ENCODE results near the gene HEXD.
"Not testable (repeated sequence)": the region's sequence is repeated elsewhere in the genome, so short reads cannot be mapped to it uniquely, and the experiment has no call there.

Gene HEXD

GRCh38 chr17:82397449-82398335 is 20.5 kb upstream of the HEXD start:
- no peak for DNase-seq

GRCh38 chr17:82399041-82399441 is 19.1 kb upstream of the HEXD start:
- no peak for DNase-seq

GRCh38 chr17:82399601-82400101 is 18.5 kb upstream of the HEXD start:
- peak; percentile 50 for DNase-seq

GRCh38 chr17:82400206-82400605 is 17.9 kb upstream of the HEXD start:
- no peak for DNase-seq

- DNase-seq: no peak
Measured at GRCh38 chr17:82400830-82401229, 17.3 kb upstream of the HEXD start.

- DNase-seq: no peak
Measured at GRCh38 chr17:82402865-82403264, 15.3 kb upstream of the HEXD start.

GRCh38 chr17:82403662-82404660 is 14.2 kb upstream of the HEXD start:
- no peak for DNase-seq

GRCh38 chr17:82405051-82405450 is 13.1 kb upstream of the HEXD start:
- DNase-seq: no peak

- no peak for DNase-seq
Measured at GRCh38 chr17:82406131-82406671, 11.9 kb upstream of the HEXD start.

- DNase-seq: no peak
Measured at GRCh38 chr17:82407255-82407654, 10.9 kb upstream of the HEXD start.

- no peak for DNase-seq
Measured at GRCh38 chr17:82408288-82408937, 9.7 kb upstream of the HEXD start.

- no peak for DNase-seq
Measured at GRCh38 chr17:82408938-82409318, 9.2 kb upstream of the HEXD start.

GRCh38 chr17:82410014-82410716 is 8.0 kb upstream of the HEXD start:
- no peak for DNase-seq

GRCh38 chr17:82411396-82412053 is 6.6 kb upstream of the HEXD start:
- no peak for DNase-seq

GRCh38 chr17:82412081-82412480 is 6.1 kb upstream of the HEXD start:
- not testable (repeated sequence) for DNase-seq

- DNase-seq: no peak
Measured at GRCh38 chr17:82412535-82413520, 5.3 kb upstream of the HEXD start.

GRCh38 chr17:82414548-82415281 is 3.4 kb upstream of the HEXD start:
- no peak for DNase-seq

GRCh38 chr17:82415336-82415735 is 2.8 kb upstream of the HEXD start:
- no peak for DNase-seq

GRCh38 chr17:82415786-82416185 is 2.4 kb upstream of the HEXD start:
- no peak for DNase-seq
